Natural killer cell (primary cell): Measurements from ENCODE around the gene ST6GALNAC2. TPM values are rescaled to one million over a fixed set of nuclear protein-coding genes. Genes with fewer than 3 reads are reported as not detected.

Experiments
- ATAC-seq, 3 donors: fragments of 150-1000 bp in 2 of 3; fragments of 200-7000 bp in 1 of 3; cut with Tn5 transposase; 1 replicate in 1 of 3; 2 replicates in 2 of 3; pipeline ENCODE4 v1.10.0; 2021; ENCODE audit warnings: mild to moderate bottlenecking in 2 of 3, moderate library complexity in 2 of 3
- DNase-seq, 2 donors: peaks; one replicate each; pipeline versions ENCODE4 v3.0.0 to v3.0.0-alpha.2; 2013 to 2021; ENCODE audit warnings: mixed read lengths in 1 of 2
- H3K27ac ChIP-seq: one replicate; pipeline ENCODE4 v1.5.1; 2013; ENCODE audit warnings: mild to moderate bottlenecking, low read length
- H3K27me3 ChIP-seq: one replicate; pipeline ENCODE4 v1.6.1; 2013; ENCODE audit warnings: low read length; ENCODE audit not compliant: control insufficient read depth, insufficient read depth
- H3K36me3 ChIP-seq: one replicate; pipeline ENCODE4 v1.6.1; 2013; ENCODE audit warnings: low read length; ENCODE audit not compliant: control insufficient read depth, insufficient read depth
- H3K4me1 ChIP-seq: one replicate; pipeline ENCODE4 v1.6.1; 2013; ENCODE audit warnings: low read length; ENCODE audit not compliant: control insufficient read depth, insufficient read depth
- H3K4me3 ChIP-seq: one replicate; pipeline ENCODE4 v1.5.1; 2013; ENCODE audit warnings: low read length
- H3K9me3 ChIP-seq: one replicate; pipeline ENCODE4 v1.6.1; 2013; ENCODE audit warnings: low read length; ENCODE audit not compliant: control insufficient read depth, insufficient read depth
- H3K27ac Mint-ChIP-seq, 2 donors: one replicate each; pipeline ENCODE4 v1.8.0; 2022; ENCODE audit warnings: mild to moderate bottlenecking in 2 of 2, mixed read lengths in 2 of 2, moderate library complexity in 1 of 2
- H3K27me3 Mint-ChIP-seq, 2 donors: one replicate each; pipeline ENCODE4 v1.8.0; 2022; ENCODE audit warnings: low read depth in 2 of 2, mixed read lengths in 2 of 2
- H3K36me3 Mint-ChIP-seq: one replicate; pipeline ENCODE4 v1.8.0; 2022; ENCODE audit warnings: mixed read lengths
- H3K4me1 Mint-ChIP-seq, 2 donors: one replicate each; pipeline ENCODE4 v1.8.0; 2022; ENCODE audit warnings: mixed read lengths in 2 of 2
- H3K4me3 Mint-ChIP-seq: one replicate; pipeline ENCODE4 v1.8.0; 2022; ENCODE audit warnings: mild to moderate bottlenecking, moderate library complexity, mixed read lengths
- H3K9me3 Mint-ChIP-seq, 2 donors: one replicate each; pipeline ENCODE4 v1.8.0; 2022; ENCODE audit warnings: mixed read lengths in 2 of 2
- CTCF ChIP-seq: fragments of 200-600 bp; IDR thresholded peaks from one replicate; pipeline ENCODE4 v1.8.0; 2022; ENCODE audit warnings: antibody characterized with exemption
- WGBS: methylation state at CpG from one replicate; pipeline ENCODE4 v1.1.7; 2013; ENCODE audit warnings: missing lambda C conversion rate; ENCODE audit not compliant: insufficient coverage; 5-methylcytosine and 5-hydroxymethylcytosine counted together
- intact Hi-C: fragments of 100-400 bp; cut with micrococcal nuclease; formaldehyde crosslinking; loops from one replicate; pipeline ENCODE4 v1.14.2; 2022
- total RNA-seq, 4 donors: library from RNA; stranded (reverse); fragments of 120-200 nt in 1 of 4; gene quantifications; one replicate each; pipeline versions ENCODE4 v1.2.3 to v1.2.4, GENCODE V29; 2013 to 2022

Gene ST6GALNAC2
- total RNA-seq, 3 donors from 2014 or later (not counting 1 experiment from before 2014, with no cell fraction given): 0.65 TPM; not detected in 2

DNA sequence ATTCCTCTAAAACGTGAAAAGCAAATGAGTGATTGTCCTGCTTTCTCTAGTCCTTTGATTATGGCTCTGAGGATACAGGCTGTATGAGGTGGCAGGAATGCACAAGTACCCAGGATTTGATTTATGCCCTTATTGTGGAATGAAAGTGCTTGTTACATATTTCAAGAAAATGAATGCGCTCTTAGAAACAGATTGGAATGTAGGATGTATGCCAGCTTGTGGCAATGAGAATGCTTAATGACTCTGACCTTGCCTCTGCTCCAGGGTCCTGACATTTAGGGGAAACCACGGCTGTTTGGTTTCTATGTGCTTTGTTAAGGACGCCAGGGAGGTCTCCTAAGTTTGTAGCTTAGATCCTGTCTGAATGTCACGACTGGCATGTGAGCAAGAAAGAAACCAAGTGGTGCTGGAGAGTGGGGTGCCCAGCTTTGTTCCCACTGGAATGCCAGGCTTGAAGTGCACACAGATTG, 23.8 kb downstream of the ST6GALNAC2 start:
- Histone ChIP-seq H3K27ac (peak overlapping the region; percentile 22), H3K36me3 (peaks cover 33% of the 10 kb centered on the region), H3K4me3 (no peak overlapping the region), H3K4me1 (peaks cover 34% of the 10 kb centered on the region), H3K27me3 (no peaks in the 10 kb centered on the region), H3K9me3 (no peaks in the 10 kb centered on the region)
- Mint-ChIP-seq H3K4me3 (no peak overlapping the region), H3K27me3 (no peaks in the 10 kb centered on the region), H3K9me3 (no peaks in the 10 kb centered on the region), H3K27ac (no peak overlapping the region), H3K4me1 (peaks cover 21 to 24% of the 10 kb centered on the region in 2 donors), H3K36me3 (no peaks in the 10 kb centered on the region)
- DNase-seq (no peak), ATAC-seq (no peak)
- TF ChIP-seq CTCF: no peak
- 87% methylated on average over 5 of the region's 5 CpGs for WGBS
- intact Hi-C loops: no loop called here

GRCh38 chr17:76561332-76561731, 24.3 kb downstream of the ST6GALNAC2 start:
- peaks cover 25 to 27% of the 10 kb centered on the region in 2 donors for H3K4me1 Mint-ChIP-seq
- no peak overlapping the region for H3K27ac Mint-ChIP-seq
- H3K4me3 Mint-ChIP-seq: no peak overlapping the region
- no peak overlapping the region for H3K4me3 ChIP-seq
- ATAC-seq: no peak
- peaks cover 30% of the 10 kb centered on the region for H3K36me3 ChIP-seq
- no peaks in the 10 kb centered on the region for H3K27me3 Mint-ChIP-seq
- no peaks in the 10 kb centered on the region for H3K9me3 Mint-ChIP-seq
- WGBS: 77% methylated on average over 7 of the region's 7 CpGs
- intact Hi-C loops: no loop called here
- H3K36me3 Mint-ChIP-seq: no peaks in the 10 kb centered on the region
- TF ChIP-seq CTCF: no peak
- DNase-seq: peak in 1 of 2 donors; percentile 79
- no peaks in the 10 kb centered on the region for H3K9me3 ChIP-seq
- no peaks in the 10 kb centered on the region for H3K27me3 ChIP-seq
- peaks cover 38% of the 10 kb centered on the region for H3K4me1 ChIP-seq
- H3K27ac ChIP-seq: peak overlapping the region; percentile 51

- no peaks in the 10 kb centered on the region for H3K9me3 Mint-ChIP-seq
- Histone ChIP-seq H3K4me3 (no peak overlapping the region), H3K4me1 (peaks cover 38% of the 10 kb centered on the region), H3K27ac (peak overlapping the region; percentile 51), H3K36me3 (peaks cover 26% of the 10 kb centered on the region), H3K9me3 (no peaks in the 10 kb centered on the region), H3K27me3 (no peaks in the 10 kb centered on the region)
- no peak for TF ChIP-seq CTCF
- intact Hi-C loops: no loop called here
- H3K36me3 Mint-ChIP-seq: no peaks in the 10 kb centered on the region
- H3K4me1 Mint-ChIP-seq: peaks cover 28 to 30% of the 10 kb centered on the region in 2 donors
- DNase-seq (peak in 1 of 2 donors; percentile 57), ATAC-seq (no peak)
- H3K27me3 Mint-ChIP-seq: no peaks in the 10 kb centered on the region
- WGBS: 57% methylated on average over 6 of the region's 6 CpGs
- H3K27ac Mint-ChIP-seq: no peak overlapping the region
- no peak overlapping the region for H3K4me3 Mint-ChIP-seq
These were observed 24.8 kb downstream of the ST6GALNAC2 start for GRCh38 chr17:76560877-76561221.
